ENCODE data around the gene SLC23A2. TPM values are rescaled to one million over a fixed set of nuclear protein-coding genes. Genes with fewer than 3 reads are reported as not detected.

Gene SLC23A2
- total and polyA plus RNA-seq, 8 donors, result 2.6 to 58.3 (median 6.4) TPM

DNA sequence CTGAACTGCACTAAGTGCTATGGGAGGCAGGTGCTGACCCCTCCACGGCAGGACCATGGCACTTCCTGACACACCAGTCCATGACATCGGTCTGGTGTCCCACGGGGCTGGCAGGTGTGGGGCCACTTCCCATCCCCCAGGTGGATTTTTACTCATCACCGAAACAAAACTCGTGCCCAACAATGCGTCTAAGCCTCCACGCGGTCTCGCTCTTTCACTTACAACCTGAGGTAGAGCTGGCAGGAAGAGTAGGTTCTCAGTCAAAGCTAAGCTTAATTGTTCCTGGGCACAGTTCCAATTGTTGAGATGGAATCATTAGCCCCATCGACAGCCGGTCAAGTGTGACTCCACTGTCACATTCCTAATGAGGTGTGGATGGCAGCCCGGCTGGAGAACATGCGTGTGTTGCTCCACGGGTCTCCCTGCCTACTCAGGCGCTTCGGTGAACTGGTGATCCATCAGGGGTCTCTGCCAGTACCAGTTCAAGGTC lies 125.7 kb downstream of the SLC23A2 start:
- no peaks in the 10 kb centered on the region for H3K9me3 ChIP-seq
- WGBS, 5 donors, result 78 to 89% (median 86%) methylated on average over 16 of the region's 16 CpGs
- H3K27me3 ChIP-seq, result no peaks in the 10 kb centered on the region
- no peak overlapping the region for H3K27ac ChIP-seq
- no peak overlapping the region for H3K4me3 ChIP-seq
- intact Hi-C loops (cut with DNase I; ENCODE audit: low total_unique reads), result no loop called here
- peak in 1 of 2 donors; percentile 42 for DNase-seq
- H3K36me3 ChIP-seq, result peaks cover 25 to 69% (median 64%) of the 10 kb centered on the region in 4 donors
- H3K4me1 ChIP-seq, result no peaks in the 10 kb centered on the region
- TF ChIP-seq POLR2AphosphoS5 (IDR thresholded peaks at IDR 0.05), result no peak

DNA sequence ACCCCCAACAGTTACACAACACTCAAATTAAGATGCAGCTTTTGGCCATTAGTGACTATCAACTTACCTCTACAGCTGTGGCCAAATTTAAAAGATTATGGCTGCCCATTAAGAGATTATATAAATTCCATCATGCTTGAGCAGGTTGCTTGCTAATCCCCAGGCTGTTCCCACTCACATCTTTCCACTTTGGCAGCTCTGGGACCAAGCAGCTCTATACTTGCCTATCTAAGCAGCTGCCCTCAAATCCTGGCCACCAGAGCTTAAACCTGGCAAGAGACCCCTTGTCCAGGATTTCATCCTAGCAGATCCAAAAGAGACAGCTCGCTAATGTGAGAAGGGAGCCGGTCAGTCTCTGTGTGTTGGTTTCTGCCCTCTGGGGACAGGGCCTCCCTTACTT lies 127.9 kb downstream of the SLC23A2 start:
- peaks cover 20 to 69% (median 67%) of the 10 kb centered on the region in 4 donors for H3K36me3 ChIP-seq
- H3K9me3 ChIP-seq, result no peaks in the 10 kb centered on the region
- H3K4me3 ChIP-seq, result no peak overlapping the region
- no peak for DNase-seq
- H3K27me3 ChIP-seq, result no peaks in the 10 kb centered on the region
- WGBS, 5 donors, result 84 to 100% (median 94%) methylated on average over 2 of the region's 2 CpGs
- H3K27ac ChIP-seq, result no peak overlapping the region
- peaks cover 0 to 11% (median 2%) of the 10 kb centered on the region in 4 donors for H3K4me1 ChIP-seq
- TF ChIP-seq, protein P1, sequence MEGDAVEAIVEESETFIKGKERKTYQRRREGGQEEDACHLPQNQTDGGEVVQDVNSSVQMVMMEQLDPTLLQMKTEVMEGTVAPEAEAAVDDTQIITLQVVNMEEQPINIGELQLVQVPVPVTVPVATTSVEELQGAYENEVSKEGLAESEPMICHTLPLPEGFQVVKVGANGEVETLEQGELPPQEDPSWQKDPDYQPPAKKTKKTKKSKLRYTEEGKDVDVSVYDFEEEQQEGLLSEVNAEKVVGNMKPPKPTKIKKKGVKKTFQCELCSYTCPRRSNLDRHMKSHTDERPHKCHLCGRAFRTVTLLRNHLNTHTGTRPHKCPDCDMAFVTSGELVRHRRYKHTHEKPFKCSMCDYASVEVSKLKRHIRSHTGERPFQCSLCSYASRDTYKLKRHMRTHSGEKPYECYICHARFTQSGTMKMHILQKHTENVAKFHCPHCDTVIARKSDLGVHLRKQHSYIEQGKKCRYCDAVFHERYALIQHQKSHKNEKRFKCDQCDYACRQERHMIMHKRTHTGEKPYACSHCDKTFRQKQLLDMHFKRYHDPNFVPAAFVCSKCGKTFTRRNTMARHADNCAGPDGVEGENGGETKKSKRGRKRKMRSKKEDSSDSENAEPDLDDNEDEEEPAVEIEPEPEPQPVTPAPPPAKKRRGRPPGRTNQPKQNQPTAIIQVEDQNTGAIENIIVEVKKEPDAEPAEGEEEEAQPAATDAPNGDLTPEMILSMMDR (IDR thresholded peaks at IDR 0.05), result no peak
- TF ChIP-seq EP300 (IDR thresholded peaks at IDR 0.05), result no peak
- intact Hi-C loops (cut with DNase I; ENCODE audit: low total_unique reads), result no loop called here

DNA sequence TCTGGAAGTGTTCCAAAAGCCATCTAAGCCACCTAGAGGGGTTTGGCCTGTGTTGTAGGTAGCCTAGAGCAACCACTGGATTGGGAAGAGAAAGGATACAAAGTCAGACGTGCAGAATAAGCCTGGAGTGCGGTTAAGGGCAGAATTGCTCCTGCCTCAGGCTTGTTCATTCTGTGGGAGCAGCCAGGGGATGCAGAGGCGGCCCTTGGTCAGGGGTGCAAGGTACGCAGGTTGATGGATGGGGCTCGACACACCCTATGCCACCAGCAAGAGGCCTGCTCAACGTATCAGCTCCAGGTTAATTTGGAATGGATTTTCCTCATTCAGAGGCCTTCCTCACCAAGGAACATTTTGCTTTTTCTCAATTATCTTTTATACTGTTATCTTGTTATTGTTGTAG lies 129.8 kb downstream of the SLC23A2 start:
- H3K9me3 ChIP-seq, result no peaks in the 10 kb centered on the region
- H3K27me3 ChIP-seq, result no peaks in the 10 kb centered on the region
- no peak for TF ChIP-seq EP300 (IDR thresholded peaks at IDR 0.05)
- TF ChIP-seq POLR2A (IDR thresholded peaks at IDR 0.05), result no peak
- no peak for TF ChIP-seq POLR2AphosphoS5 (IDR thresholded peaks at IDR 0.05)
- TF ChIP-seq, protein P1 (IDR thresholded peaks at IDR 0.05), result no peak
- WGBS, 5 donors, result 84 to 97% (median 95%) methylated on average over 6 of the region's 6 CpGs
- H3K4me3 ChIP-seq, result no peak overlapping the region
- DNase-seq, result no peak
- peaks cover 0 to 14% (median 2%) of the 10 kb centered on the region in 4 donors for H3K4me1 ChIP-seq
- intact Hi-C loops (cut with DNase I; ENCODE audit: low total_unique reads), result no loop called here
- no peak overlapping the region for H3K27ac ChIP-seq
- peaks cover 20 to 81% (median 71%) of the 10 kb centered on the region in 4 donors for H3K36me3 ChIP-seq

DNA sequence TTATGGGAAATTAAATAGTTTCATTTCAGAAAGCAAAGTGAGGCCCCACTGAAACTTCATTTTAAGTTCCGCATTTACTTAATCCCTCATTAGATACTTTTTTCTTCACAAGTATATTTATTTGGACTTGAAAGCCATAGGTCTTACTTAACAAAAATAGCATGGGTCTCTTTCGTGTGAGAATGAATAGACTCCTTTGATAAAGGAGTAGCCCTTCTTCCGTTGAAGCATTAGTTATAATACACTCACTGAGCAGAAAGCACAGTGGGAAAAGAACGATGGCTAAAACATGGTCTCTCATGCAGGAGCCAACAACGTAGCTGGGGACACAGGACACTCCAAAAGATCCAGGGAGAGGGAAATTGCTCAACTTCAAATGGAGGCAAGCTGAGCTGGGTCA lies 130.4 kb downstream of the SLC23A2 start:
- intact Hi-C loops (cut with DNase I; ENCODE audit: low total_unique reads), result no loop called here
- TF ChIP-seq, protein P1 (IDR thresholded peaks at IDR 0.05), result no peak
- TF ChIP-seq POLR2A (IDR thresholded peaks at IDR 0.05) (no peak), EP300 (IDR thresholded peaks at IDR 0.05) (no peak), POLR2AphosphoS5 (IDR thresholded peaks at IDR 0.05) (no peak)
- no peak for DNase-seq
- no peak overlapping the region for H3K27ac ChIP-seq
- H3K9me3 ChIP-seq, result no peaks in the 10 kb centered on the region
- WGBS, 5 donors, result 85 to 92% (median 88%) methylated on average over 5 of the region's 5 CpGs
- H3K36me3 ChIP-seq, result peaks cover 20 to 83% (median 74%) of the 10 kb centered on the region in 4 donors
- no peaks in the 10 kb centered on the region for H3K27me3 ChIP-seq
- peaks cover 0 to 16% (median 2%) of the 10 kb centered on the region in 4 donors for H3K4me1 ChIP-seq
- no peak overlapping the region for H3K4me3 ChIP-seq

All from stomach (tissue), 9 donors.